ENCODE results near the gene B4GALNT3.

The B4GALNT3 gene

DNA sequence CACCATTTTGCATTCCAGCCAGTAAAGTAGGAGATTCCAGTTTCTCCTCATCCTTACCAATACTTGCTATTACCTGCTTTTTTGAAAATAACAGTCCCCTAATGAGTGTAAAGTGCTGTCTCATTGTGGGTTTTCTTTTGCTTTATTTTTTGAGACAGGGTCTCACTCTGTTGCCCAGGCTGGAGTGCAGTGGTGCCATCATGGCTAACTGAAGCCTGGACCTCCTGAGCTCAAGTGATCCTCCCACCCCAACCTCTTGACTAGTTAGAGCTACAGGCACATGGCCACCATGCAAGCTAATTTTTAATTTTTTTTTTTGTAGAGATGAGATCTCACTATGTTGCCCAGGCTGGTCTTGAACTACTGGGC is 142.9 kb downstream of the B4GALNT3 start:
- DNase-seq = no peak

DNA sequence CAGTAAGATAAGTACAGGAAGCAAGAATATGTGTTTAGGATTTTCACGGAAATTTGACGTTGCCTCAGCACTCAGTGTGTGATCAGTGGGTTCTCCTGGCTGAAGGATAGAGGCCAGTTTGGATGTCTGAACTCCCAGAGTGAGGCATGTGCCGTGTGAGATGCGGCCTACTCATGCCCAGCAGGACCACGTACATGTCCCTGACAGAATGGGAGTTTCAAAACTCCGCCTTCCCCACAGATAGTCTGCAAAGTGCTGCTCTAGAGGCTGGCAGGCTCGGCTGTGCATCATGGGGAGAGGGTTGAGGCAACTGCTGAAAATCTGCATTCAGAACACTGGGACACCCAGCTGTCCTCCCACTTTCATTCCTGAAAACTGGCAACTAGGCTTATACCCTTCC is 145.2 kb downstream of the B4GALNT3 start:
- no peak for DNase-seq

DNA sequence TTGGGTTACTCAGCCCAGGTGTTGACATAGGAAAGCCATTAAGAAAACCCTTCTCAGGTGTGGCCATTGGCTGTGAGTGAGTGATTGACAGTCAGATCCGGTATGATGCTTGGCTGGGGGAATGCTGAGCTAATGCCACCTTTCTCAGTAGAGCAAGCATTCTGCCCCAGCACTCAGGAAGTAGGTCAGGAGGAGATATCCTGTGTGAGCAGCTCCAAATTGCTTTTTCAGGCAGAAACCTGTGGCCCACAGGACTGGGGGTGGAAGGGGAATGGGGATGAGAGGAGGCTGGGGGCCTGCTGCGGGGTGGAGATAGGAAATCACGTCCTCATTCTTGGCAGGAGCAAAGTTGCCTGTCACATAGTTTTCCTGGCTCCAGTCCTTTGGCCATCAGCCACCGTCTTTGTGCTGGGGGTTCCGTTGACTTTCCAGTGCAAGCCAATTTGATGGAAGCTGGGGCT is 147.8 kb downstream of the B4GALNT3 start:
- no peak for DNase-seq

DNA sequence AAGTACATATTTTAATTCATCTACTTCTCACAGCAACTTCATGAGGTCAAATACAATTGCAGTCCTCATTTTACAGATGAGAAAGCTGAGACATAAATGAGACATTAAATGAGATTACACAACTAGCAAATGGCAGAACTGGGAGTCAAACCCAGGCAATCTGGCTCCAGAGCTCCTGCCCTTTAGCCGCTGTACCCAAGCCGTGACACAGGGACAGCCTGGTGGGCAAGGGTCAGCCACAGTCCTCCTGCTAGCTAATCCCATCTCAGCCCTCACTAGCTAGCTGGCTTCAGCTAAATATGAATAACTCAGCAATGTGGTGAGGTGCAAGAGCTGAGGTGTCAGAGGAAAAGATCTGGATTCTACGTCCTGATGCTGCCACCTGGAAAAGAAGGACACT is 148.7 kb downstream of the B4GALNT3 start:
- DNase-seq = no peak

DNA sequence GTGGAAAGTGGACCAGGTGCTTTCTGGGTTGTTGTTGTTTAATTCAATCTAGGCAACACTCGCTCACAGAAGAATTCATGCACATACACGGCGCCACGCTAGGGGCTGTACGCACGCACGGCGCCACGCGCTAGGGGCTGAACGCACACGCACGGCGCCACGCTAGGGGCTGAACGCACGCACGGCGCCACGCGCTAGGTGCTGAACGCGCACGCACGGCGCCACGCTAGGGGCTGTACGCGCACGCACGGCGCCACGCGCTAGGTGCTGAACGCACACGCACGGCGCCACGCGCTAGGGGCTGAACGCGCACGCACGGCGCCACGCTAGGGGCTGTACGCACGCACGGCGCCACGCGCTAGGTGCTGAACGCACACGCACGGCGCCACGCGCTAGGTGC is 149.2 kb downstream of the B4GALNT3 start:
- DNase-seq = no peak

- DNase-seq = no peak
Measured at GRCh38 chr12:611721-612120, 152.0 kb downstream of the B4GALNT3 start.

DNA sequence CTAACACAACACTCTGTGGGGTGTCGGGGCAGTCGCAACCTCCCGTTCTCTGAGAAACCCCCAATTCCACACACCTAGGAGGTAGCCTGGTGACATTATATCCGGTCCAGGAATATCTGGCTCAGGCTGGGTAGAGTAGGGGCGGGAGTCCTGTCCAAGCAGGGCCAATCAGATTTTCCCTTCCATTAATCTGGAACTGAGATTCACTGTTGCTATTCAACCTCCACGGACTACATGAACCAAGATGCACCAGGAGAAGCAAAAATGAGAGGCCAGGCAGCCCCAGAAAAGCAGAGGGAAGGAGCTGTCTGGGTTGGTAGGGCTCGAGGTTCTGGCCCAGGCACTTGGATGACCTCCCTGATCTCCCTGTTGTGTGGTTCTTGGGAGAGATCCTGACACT is 152.6 kb downstream of the B4GALNT3 start:
- no peak for DNase-seq

DNA sequence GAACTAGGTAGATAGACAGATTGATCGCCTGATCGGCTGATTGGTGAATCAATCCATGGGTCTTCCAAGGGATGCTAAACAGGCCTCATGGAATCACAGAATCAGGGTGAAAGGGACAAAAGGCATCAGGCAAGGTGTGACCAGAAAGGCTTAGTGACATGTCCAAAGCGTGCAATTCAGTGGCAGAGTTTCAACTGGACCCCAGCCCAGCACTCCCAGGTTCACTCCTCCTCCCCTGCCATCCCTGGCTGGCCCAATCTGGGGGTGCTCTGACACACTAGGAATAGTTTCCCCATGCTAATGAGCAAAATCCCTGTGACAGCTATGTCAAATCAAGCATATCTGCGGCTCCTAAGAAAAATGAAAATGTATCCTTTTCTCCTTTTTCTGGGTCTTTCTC is 153.1 kb downstream of the B4GALNT3 start:
- no peak for DNase-seq
